Thyroid gland (tissue), 4 donors: Measurements from ENCODE around the gene ABCC8.

ENCODE experiments used
- POLR2A ChIP-seq, 2 donors: fragments of 450-650 bp; IDR thresholded peaks; one replicate each; pipeline ENCODE4 v1.6.1; 2017; ENCODE audit warnings: antibody characterized with exemption in 2 of 2, mild to moderate bottlenecking in 2 of 2, moderate library complexity in 1 of 2
- TF ChIP-seq, protein P1 (sequence below), 6 experiments: fragments of 200-600 bp in 3 of 6; fragments of 450-650 bp in 3 of 6; sonication (generic) in 3 of 6; IDR thresholded peaks; one replicate each; pipeline ENCODE4 v1.5.1; 2016 to 2019; ENCODE audit warnings: antibody characterized with exemption in 6 of 6, mild to moderate bottlenecking in 2 of 6, inconsistent platforms in 1 of 6, moderate library complexity in 1 of 6

DNA sequence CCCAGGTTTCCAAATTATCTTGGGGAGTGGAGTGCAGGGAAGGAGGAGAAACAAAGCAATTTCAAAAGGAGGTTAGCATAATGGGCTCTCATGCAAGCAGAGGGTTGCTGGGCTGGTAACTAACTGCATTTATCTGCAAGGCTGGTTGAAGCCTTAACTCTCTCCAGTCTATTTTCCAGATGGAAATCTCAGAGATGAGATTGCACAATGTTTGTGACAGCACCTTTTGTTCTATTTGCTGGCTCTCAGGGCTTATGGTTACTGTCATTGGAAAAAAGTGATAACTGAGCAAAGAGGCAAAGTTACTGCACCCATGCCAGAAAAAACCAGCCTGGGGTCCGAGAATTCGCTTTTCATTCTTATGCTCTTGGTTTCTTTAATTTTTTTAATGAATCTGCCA is 33.2 kb downstream of the ABCC8 start:
- no peak for TF ChIP-seq POLR2A (IDR thresholded peaks at IDR 0.05)
- TF ChIP-seq, protein P1, sequence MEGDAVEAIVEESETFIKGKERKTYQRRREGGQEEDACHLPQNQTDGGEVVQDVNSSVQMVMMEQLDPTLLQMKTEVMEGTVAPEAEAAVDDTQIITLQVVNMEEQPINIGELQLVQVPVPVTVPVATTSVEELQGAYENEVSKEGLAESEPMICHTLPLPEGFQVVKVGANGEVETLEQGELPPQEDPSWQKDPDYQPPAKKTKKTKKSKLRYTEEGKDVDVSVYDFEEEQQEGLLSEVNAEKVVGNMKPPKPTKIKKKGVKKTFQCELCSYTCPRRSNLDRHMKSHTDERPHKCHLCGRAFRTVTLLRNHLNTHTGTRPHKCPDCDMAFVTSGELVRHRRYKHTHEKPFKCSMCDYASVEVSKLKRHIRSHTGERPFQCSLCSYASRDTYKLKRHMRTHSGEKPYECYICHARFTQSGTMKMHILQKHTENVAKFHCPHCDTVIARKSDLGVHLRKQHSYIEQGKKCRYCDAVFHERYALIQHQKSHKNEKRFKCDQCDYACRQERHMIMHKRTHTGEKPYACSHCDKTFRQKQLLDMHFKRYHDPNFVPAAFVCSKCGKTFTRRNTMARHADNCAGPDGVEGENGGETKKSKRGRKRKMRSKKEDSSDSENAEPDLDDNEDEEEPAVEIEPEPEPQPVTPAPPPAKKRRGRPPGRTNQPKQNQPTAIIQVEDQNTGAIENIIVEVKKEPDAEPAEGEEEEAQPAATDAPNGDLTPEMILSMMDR (IDR thresholded peaks at IDR 0.05): no peak
